HepG2 (cell line): ENCODE results near the gene FGF21. TPM values are rescaled to one million over a fixed set of nuclear protein-coding genes. Genes with fewer than 3 reads are reported as not detected.

Experiments
- CREM ChIP-seq, 2 experiments: sonication (generic) in 1 of 2; formaldehyde crosslinking in 1 of 2; IDR thresholded peaks; 2 replicates each; pipeline versions ENCODE4 v1.4.0 to v1.6.1; 2016 to 2020; ENCODE audit warnings: antibody characterized with exemption in 1 of 2, mild to moderate bottlenecking in 1 of 2, missing genetic modification reagents in 1 of 2
- FOXA3 ChIP-seq: IDR thresholded peaks from 2 replicates; pipeline ENCODE4 v1.6.1; 2016; ENCODE audit warnings: missing genetic modification reagents, missing compliant biosample characterization
- GLI4 ChIP-seq: sonication (generic); formaldehyde crosslinking; IDR thresholded peaks from 2 replicates; pipeline ENCODE4 v1.5.1; 2020; ENCODE audit warnings: missing genetic modification reagents, mild to moderate bottlenecking, moderate library complexity, borderline replicate concordance
- IKZF1 ChIP-seq: fragments of 450-650 bp; IDR thresholded peaks from 2 replicates; pipeline ENCODE4 v1.7.1; 2016
- IRF9 ChIP-seq: sonication (generic); formaldehyde crosslinking; IDR thresholded peaks from 2 replicates; pipeline ENCODE4 v1.8.0; 2022; ENCODE audit warnings: missing genetic modification reagents, mild to moderate bottlenecking, borderline replicate concordance
- MTERF4 ChIP-seq: sonication (generic); formaldehyde crosslinking; IDR thresholded peaks from 2 replicates; pipeline ENCODE4 v1.8.0; 2023; ENCODE audit warnings: mild to moderate bottlenecking, missing genetic modification reagents
- PAX8 ChIP-seq: sonication (generic); formaldehyde crosslinking; IDR thresholded peaks from 2 replicates; pipeline ENCODE4 v1.8.0; 2022; ENCODE audit warnings: mild to moderate bottlenecking, missing genetic modification reagents, borderline replicate concordance
- SP2 ChIP-seq: sonication (generic); formaldehyde crosslinking; IDR thresholded peaks from 2 replicates; pipeline ENCODE4 v1.5.1; 2020; ENCODE audit warnings: mild to moderate bottlenecking, missing genetic modification reagents
- SP5 ChIP-seq: IDR thresholded peaks from 2 replicates; pipeline ENCODE4 v1.6.1; 2016; ENCODE audit warnings: low read depth, borderline replicate concordance
- TFE3 ChIP-seq: IDR thresholded peaks from 2 replicates; pipeline ENCODE4 v1.6.1; 2016
- TP53 ChIP-seq: sonication (generic); formaldehyde crosslinking; conservative IDR thresholded peaks from 2 replicates; pipeline ENCODE4 v1.4.0; 2020; ENCODE audit warnings: missing genetic modification reagents
- USF2 ChIP-seq, 2 experiments: sonication (generic) in 1 of 2; formaldehyde crosslinking in 1 of 2; IDR thresholded peaks; 2 replicates each; pipeline versions ENCODE4 v1.5.1 to v1.6.1; 2011 to 2020; ENCODE audit warnings: borderline replicate concordance in 1 of 2, low read depth in 1 of 2, low read length in 1 of 2, mild to moderate bottlenecking in 1 of 2, missing genetic modification reagents in 1 of 2, moderate library complexity in 1 of 2
- ZNF142 ChIP-seq: sonication (generic); formaldehyde crosslinking; IDR thresholded peaks from 2 replicates; pipeline ENCODE4 v1.4.0; 2020; ENCODE audit warnings: missing genetic modification reagents
- ZNF382 ChIP-seq: sonication (generic); formaldehyde crosslinking; IDR thresholded peaks from 2 replicates; pipeline ENCODE4 v1.5.0; 2020; ENCODE audit warnings: missing genetic modification reagents, mild to moderate bottlenecking, borderline replicate concordance
- ZNF614 ChIP-seq: IDR thresholded peaks from 2 replicates; pipeline ENCODE4 v1.6.1; 2018; ENCODE audit warnings: missing biosample characterization, missing genetic modification reagents, inconsistent platforms, borderline replicate concordance
- ZNF747 ChIP-seq: sonication (generic); formaldehyde crosslinking; IDR thresholded peaks from 2 replicates; pipeline ENCODE4 v1.8.1; 2023; ENCODE audit warnings: missing genetic modification reagents, mild to moderate bottlenecking, borderline replicate concordance
- polyA plus RNA-seq, 8 experiments: library from polyadenylated mRNA; depleted of rRNA in 3 of 8; stranded (reverse) in 7 of 8; unstranded in 1 of 8; fragments of >200 nt; fragmentation: Illumina TruSeq in 4 of 8; extraction: Trizol in 4 of 8; gene quantifications; 2 replicates each; pipeline versions ENCODE4 v1.2.1 to v1.2.3, GENCODE V29; 2011 to 2016; ENCODE audit warnings: low read depth in 4 of 8, missing spikeins in 1 of 8, mixed read lengths in 1 of 8; ENCODE audit not compliant: insufficient read depth in 1 of 8
- total RNA-seq, 5 experiments: library from RNA; depleted of rRNA; stranded (reverse); fragments of >200 nt; fragmentation: Illumina TruSeq; extraction: Trizol; gene quantifications; 2 replicates each; pipeline ENCODE4 v1.2.3, GENCODE V29; 2016; ENCODE audit warnings: low read depth in 1 of 5

FGF21 gene
- total and polyA plus RNA-seq, 2 of the 13 experiments (the other 11 are each of a cell fraction or from before 2014, with no cell fraction given): 0.17 TPM; not detected in 1

- no peak for TF ChIP-seq GLI4 (CRISPR knock-in tag)
- TF ChIP-seq ZNF747 (CRISPR knock-in tag): no peak
- no peak for TF ChIP-seq IRF9 (CRISPR knock-in tag)
- peak; percentile 41; the same call in 1 of the 2 replicates for TF ChIP-seq CREM (IDR thresholded peaks at IDR 0.05)
- no peak for TF ChIP-seq CREM (CRISPR knock-in tag; IDR thresholded peaks at IDR 0.05)
- 0 out of 2 replicates have a peak, but pooled peaks have one; percentile 24 for TF ChIP-seq ZNF142 (CRISPR knock-in tag)
- peak; percentile 85 for TF ChIP-seq TFE3 (CRISPR knock-in tag)
- TF ChIP-seq ZNF382 (CRISPR knock-in tag): no peak
- peak; percentile 79 for TF ChIP-seq USF2 (IDR thresholded peaks at IDR 0.05; ENCODE audit: low read depth, low read length)
- peak; percentile 83; the same call in 1 of the 2 replicates for TF ChIP-seq USF2 (CRISPR knock-in tag; IDR thresholded peaks at IDR 0.05; ENCODE audit: borderline replicate concordance)
- TF ChIP-seq PAX8 (CRISPR knock-in tag): no peak
- TF ChIP-seq MTERF4 (CRISPR knock-in tag): no peak
- no peak for TF ChIP-seq TP53 (CRISPR knock-in tag)
- peak; percentile 48; the same call in 1 of the 2 replicates for TF ChIP-seq SP5 (CRISPR knock-in tag)
- TF ChIP-seq FOXA3: peak; percentile 66
- no peak for TF ChIP-seq IKZF1
- TF ChIP-seq SP2 (CRISPR knock-in tag): no peak
- peak; percentile 39; the same call in 1 of the 2 replicates for TF ChIP-seq ZNF614 (CRISPR knock-in tag)
These were observed 25.5 kb downstream of the FGF21 start (continued) for GRCh38 chr19:48780631-48781391.
